ENCODE results near the gene MLF2. TPM values are rescaled to one million over a fixed set of nuclear protein-coding genes. Genes with fewer than 3 reads are reported as not detected.

MLF2 gene
- total RNA-seq, 2 experiments from 2014 or later = 90.7 to 95.4 TPM

GRCh38 chr12:6768990-6769389 is 16.0 kb upstream of the MLF2 start:
- ChIA-PET POLR2A (no interaction called here), CTCF (interaction anchor here (0.5 to 8.8 kb wide), 7 partner anchors 9 to 153 kb away, joined by 3 to 120 read pairs (median 3); partner anchors contain the start of genes CD4 and MLF2)
- Mint-ChIP-seq H3K9me3 (no peaks in the 10 kb centered on the region), H3K4me1 (peaks cover 67% of the 10 kb centered on the region), H3K27me3 (peaks cover 37% of the 10 kb centered on the region), H3K36me3 (ENCODE audit: low read depth) (peaks cover 3% of the 10 kb centered on the region), H3K4me3 (no peak overlapping the region), H3K27ac (no peak overlapping the region)
- DNase-seq = no peak

- POLR2A ChIA-PET = no interaction called here
- peaks cover 40% of the 10 kb centered on the region for H3K27me3 Mint-ChIP-seq
- no peaks in the 10 kb centered on the region for H3K9me3 Mint-ChIP-seq
- CTCF ChIA-PET = interaction anchor here (1.9 to 8.8 kb wide), 3 partner anchors 9 to 16 kb away, joined by 5 to 120 read pairs (median 77); partner anchors contain the start of gene MLF2
- DNase-seq = no peak
- H3K36me3 Mint-ChIP-seq (ENCODE audit: low read depth) = peaks cover 3% of the 10 kb centered on the region
- peaks cover 65% of the 10 kb centered on the region for H3K4me1 Mint-ChIP-seq
- H3K27ac Mint-ChIP-seq = no peak overlapping the region
- no peak overlapping the region for H3K4me3 Mint-ChIP-seq
These were observed 15.5 kb upstream of the MLF2 start for GRCh38 chr12:6768437-6768914.

GRCh38 chr12:6767353-6768319 is 14.7 kb upstream of the MLF2 start:
- CTCF ChIA-PET = interaction anchor here (0.6 to 8.8 kb wide), 17 partner anchors 8 to 189 kb away, joined by 3 to 120 read pairs (median 5); partner anchors contain the start of genes CD4, COPS7A, MLF2 and P3H3
- H3K27ac Mint-ChIP-seq = peak overlapping the region; percentile 81
- peaks cover 3% of the 10 kb centered on the region for H3K36me3 Mint-ChIP-seq (ENCODE audit: low read depth)
- POLR2A ChIA-PET = no interaction called here
- H3K4me3 Mint-ChIP-seq = peak overlapping the region; percentile 81
- peaks cover 58% of the 10 kb centered on the region for H3K4me1 Mint-ChIP-seq
- H3K27me3 Mint-ChIP-seq = peaks cover 41% of the 10 kb centered on the region
- H3K9me3 Mint-ChIP-seq = no peaks in the 10 kb centered on the region
- no peak for DNase-seq

- Mint-ChIP-seq H3K4me3 (peak overlapping the region; percentile 81), H3K27me3 (peaks cover 44% of the 10 kb centered on the region), H3K4me1 (peaks cover 51% of the 10 kb centered on the region), H3K36me3 (ENCODE audit: low read depth) (peaks cover 3% of the 10 kb centered on the region), H3K27ac (peak overlapping the region; percentile 81), H3K9me3 (no peaks in the 10 kb centered on the region)
- ChIA-PET POLR2A (interaction anchor here (1.0 kb wide), 1 partner anchor 228 kb away, joined by 3 read pairs; no protein-coding TSS in a partner anchor), CTCF (interaction anchor here (0.6 to 8.8 kb wide), 26 partner anchors 9 to 229 kb away, joined by 3 to 120 read pairs (median 4); partner anchors contain the start of genes CD4, CDCA3, COPS7A and MLF2)
- peak; percentile 49 for DNase-seq
These were observed 13.9 kb upstream of the MLF2 start for GRCh38 chr12:6766651-6767349.

- no peak for DNase-seq
- H3K27me3 Mint-ChIP-seq = peaks cover 45% of the 10 kb centered on the region
- H3K4me3 Mint-ChIP-seq = peak within 1 kb of the TSS; percentile 81
- POLR2A ChIA-PET = interaction anchor here (1.0 kb wide), 1 partner anchor 227 kb away, joined by 3 read pairs; no protein-coding TSS in a partner anchor
- CTCF ChIA-PET = interaction anchor here (0.5 to 8.8 kb wide), 29 partner anchors 8 to 359 kb away, joined by 3 to 120 read pairs (median 4); partner anchors contain the start of genes CD4, CDCA3, COPS7A and MLF2
- peaks cover 3% of the 10 kb centered on the region for H3K36me3 Mint-ChIP-seq (ENCODE audit: low read depth)
- H3K4me1 Mint-ChIP-seq = peaks cover 42% of the 10 kb centered on the region
- H3K27ac Mint-ChIP-seq = peak within 1 kb of the TSS; percentile 81
- no peaks in the 10 kb centered on the region for H3K9me3 Mint-ChIP-seq
These were observed 13.0 kb upstream of the MLF2 start, which contains the start of gene PTMS for GRCh38 chr12:6765634-6766581. PTMS (plus strand) TSS chr12:6766363; CDS start chr12:6766706, 343 bp downstream.

- no peak for DNase-seq
- no peaks in the 10 kb centered on the region for H3K9me3 Mint-ChIP-seq
- CTCF ChIA-PET = interaction anchor here (0.5 to 8.8 kb wide), 9 partner anchors 12 to 360 kb away, joined by 3 to 120 read pairs (median 4); partner anchors contain the start of genes COPS7A, MLF2 and SPSB2
- peak overlapping the region; percentile 12 for H3K27ac Mint-ChIP-seq
- peaks cover 3% of the 10 kb centered on the region for H3K36me3 Mint-ChIP-seq (ENCODE audit: low read depth)
- H3K4me1 Mint-ChIP-seq = peaks cover 40% of the 10 kb centered on the region
- H3K27me3 Mint-ChIP-seq = peaks cover 48% of the 10 kb centered on the region
- H3K4me3 Mint-ChIP-seq = peak overlapping the region; percentile 63
- POLR2A ChIA-PET = no interaction called here
These were observed 12.2 kb upstream of the MLF2 start for GRCh38 chr12:6765048-6765633.

GRCh38 chr12:6764011-6764828 is 11.3 kb upstream of the MLF2 start:
- ChIA-PET CTCF (interaction anchor here (0.7 to 8.8 kb wide), 8 partner anchors 8 to 108 kb away, joined by 3 to 120 read pairs (median 4); partner anchors contain the start of genes LAG3, MLF2 and SPSB2), POLR2A (no interaction called here)
- H3K4me1 Mint-ChIP-seq = peaks cover 40% of the 10 kb centered on the region
- peak; percentile 62 for DNase-seq
- H3K27ac Mint-ChIP-seq = no peak overlapping the region
- H3K27me3 Mint-ChIP-seq = peaks cover 50% of the 10 kb centered on the region
- peak overlapping the region; percentile 12 for H3K4me3 Mint-ChIP-seq
- peaks cover 3% of the 10 kb centered on the region for H3K36me3 Mint-ChIP-seq (ENCODE audit: low read depth)
- H3K9me3 Mint-ChIP-seq = no peaks in the 10 kb centered on the region

- H3K4me3 Mint-ChIP-seq = no peak overlapping the region
- no peak overlapping the region for H3K27ac Mint-ChIP-seq
- no peak for DNase-seq
- CTCF ChIA-PET = interaction anchor here (0.7 to 1.6 kb wide), 6 partner anchors 9 to 39 kb away, joined by 3 to 5 read pairs (median 3); partner anchors contain the start of genes COPS7A, LAG3 and MLF2
- no peaks in the 10 kb centered on the region for H3K9me3 Mint-ChIP-seq
- H3K4me1 Mint-ChIP-seq = peaks cover 41% of the 10 kb centered on the region
- peaks cover 3% of the 10 kb centered on the region for H3K36me3 Mint-ChIP-seq (ENCODE audit: low read depth)
- POLR2A ChIA-PET = no interaction called here
- peaks cover 43% of the 10 kb centered on the region for H3K27me3 Mint-ChIP-seq
These were observed 10.4 kb upstream of the MLF2 start for GRCh38 chr12:6763380-6763779.

GRCh38 chr12:6759741-6760140 is 6.8 kb upstream of the MLF2 start:
- peaks cover 20% of the 10 kb centered on the region for H3K27me3 Mint-ChIP-seq
- no peak overlapping the region for H3K27ac Mint-ChIP-seq
- no peaks in the 10 kb centered on the region for H3K9me3 Mint-ChIP-seq
- no peak overlapping the region for H3K4me3 Mint-ChIP-seq
- no peaks in the 10 kb centered on the region for H3K36me3 Mint-ChIP-seq (ENCODE audit: low read depth)
- ChIA-PET POLR2A (no interaction called here), CTCF (interaction anchor here (0.5 to 2.2 kb wide), 9 partner anchors 8 to 66 kb away, joined by 3 to 8 read pairs (median 5); partner anchors contain the start of gene LAG3)
- DNase-seq = no peak
- peaks cover 24% of the 10 kb centered on the region for H3K4me1 Mint-ChIP-seq

- peaks cover 18% of the 10 kb centered on the region for H3K4me1 Mint-ChIP-seq
- no peak overlapping the region for H3K4me3 Mint-ChIP-seq
- no peaks in the 10 kb centered on the region for H3K9me3 Mint-ChIP-seq
- ChIA-PET POLR2A (interaction anchor here (0.7 kb wide), 1 partner anchor 109 kb away, joined by 3 read pairs; no protein-coding TSS in a partner anchor), CTCF (interaction anchor here (1.0 to 2.2 kb wide), 8 partner anchors 8 to 93 kb away, joined by 3 to 8 read pairs (median 4); partner anchors contain the start of genes CD4, LAG3, PTMS and USP5)
- H3K36me3 Mint-ChIP-seq (ENCODE audit: low read depth) = no peaks in the 10 kb centered on the region
- DNase-seq = no peak
- peaks cover 11% of the 10 kb centered on the region for H3K27me3 Mint-ChIP-seq
- no peak overlapping the region for H3K27ac Mint-ChIP-seq
These were observed 5.7 kb upstream of the MLF2 start for GRCh38 chr12:6758506-6759095.
